Measurements from ENCODE around the gene HIPK2. TPM values are rescaled to one million over a fixed set of nuclear protein-coding genes. Genes with fewer than 3 reads are reported as not detected.

The HIPK2 gene
- polyA plus RNA-seq, 3 donors = 1.6 to 12.1 (median 3.0) TPM

DNA sequence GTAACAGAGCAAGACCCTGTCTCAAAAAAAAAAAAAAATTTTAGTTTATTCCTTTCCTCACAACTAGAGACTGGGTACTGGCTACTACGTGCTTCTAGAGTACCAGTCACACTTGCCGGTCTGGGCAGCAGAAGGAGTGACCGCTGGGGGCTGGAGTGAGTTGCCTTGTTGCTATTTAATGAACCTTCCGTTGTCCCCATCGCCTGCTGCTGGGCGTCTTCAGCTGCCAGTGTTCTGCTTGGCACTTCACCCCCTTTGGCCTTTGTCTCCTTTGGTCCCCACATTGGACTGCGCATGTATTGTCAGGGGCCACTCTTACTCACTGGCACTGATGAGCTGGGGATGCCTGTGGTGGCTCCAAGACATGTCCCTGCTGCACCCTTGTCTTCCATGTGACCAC is 143.7 kb downstream of the HIPK2 start:
- Histone ChIP-seq H3K4me2 (replicated peaks; ENCODE audit: extremely low read depth, low read length, poor library complexity, severe bottlenecking) (no peak overlapping the region), H3K27ac (ENCODE audit: low read depth in 1 of 2, low read length in 2 of 2) (no peak overlapping the region), H3K36me3 (replicated peaks in 1 of 2; ENCODE audit: control insufficient read depth in 1 of 2, insufficient read depth in 2 of 2, low read length in 2 of 2) (peaks cover 38 to 87% of the 10 kb centered on the region in 2 donors), H2AFZ (ENCODE audit: insufficient read depth, low read depth, low read length, poor library complexity, severe bottlenecking) (no peak overlapping the region), H3K27me3 (ENCODE audit: control insufficient read depth in 2 of 2, insufficient read depth in 2 of 2, low read length in 2 of 2) (no peaks in the 10 kb centered on the region), H3K79me2 (ENCODE audit: insufficient read depth, low read length) (peaks cover 32% of the 10 kb centered on the region), H3K4me3 (replicated peaks in 1 of 3; ENCODE audit: low read depth in 2 of 3, low read length in 3 of 3) (no peak overlapping the region), H4K20me1 (ENCODE audit: insufficient read depth, low read length) (peaks cover 75% of the 10 kb centered on the region), H3K9ac (ENCODE audit: insufficient read depth, low read length, poor library complexity, severe bottlenecking) (no peak overlapping the region), H3K9me3 (replicated peaks in 1 of 2; ENCODE audit: control insufficient read depth in 1 of 2, insufficient read depth in 1 of 2, low read length in 2 of 2) (no peaks in the 10 kb centered on the region), H3K4me1 (ENCODE audit: control insufficient read depth in 1 of 2, insufficient read depth in 2 of 2, low read length in 2 of 2) (peaks cover 0 to 6% of the 10 kb centered on the region in 2 donors)
- intact Hi-C loops (cut with micrococcal nuclease) = no loop called here
- Mint-ChIP-seq H3K4me3 (no peak overlapping the region), H3K27ac (peak overlapping the region in 1 of 7 donors; percentile 63), H3K36me3 (peaks cover 76% of the 10 kb centered on the region in 2 donors), H3K9me3 (peaks cover 0 to 5% (median 0%) of the 10 kb centered on the region in 7 donors), H3K27me3 (ENCODE audit: low read depth in 3 of 3) (no peaks in the 10 kb centered on the region), H3K4me1 (peaks cover 32% of the 10 kb centered on the region)
- 100% methylated on average over 4 of the region's 7 CpGs for WGBS (ENCODE audit: insufficient coverage)
- TF ChIP-seq, protein P1, sequence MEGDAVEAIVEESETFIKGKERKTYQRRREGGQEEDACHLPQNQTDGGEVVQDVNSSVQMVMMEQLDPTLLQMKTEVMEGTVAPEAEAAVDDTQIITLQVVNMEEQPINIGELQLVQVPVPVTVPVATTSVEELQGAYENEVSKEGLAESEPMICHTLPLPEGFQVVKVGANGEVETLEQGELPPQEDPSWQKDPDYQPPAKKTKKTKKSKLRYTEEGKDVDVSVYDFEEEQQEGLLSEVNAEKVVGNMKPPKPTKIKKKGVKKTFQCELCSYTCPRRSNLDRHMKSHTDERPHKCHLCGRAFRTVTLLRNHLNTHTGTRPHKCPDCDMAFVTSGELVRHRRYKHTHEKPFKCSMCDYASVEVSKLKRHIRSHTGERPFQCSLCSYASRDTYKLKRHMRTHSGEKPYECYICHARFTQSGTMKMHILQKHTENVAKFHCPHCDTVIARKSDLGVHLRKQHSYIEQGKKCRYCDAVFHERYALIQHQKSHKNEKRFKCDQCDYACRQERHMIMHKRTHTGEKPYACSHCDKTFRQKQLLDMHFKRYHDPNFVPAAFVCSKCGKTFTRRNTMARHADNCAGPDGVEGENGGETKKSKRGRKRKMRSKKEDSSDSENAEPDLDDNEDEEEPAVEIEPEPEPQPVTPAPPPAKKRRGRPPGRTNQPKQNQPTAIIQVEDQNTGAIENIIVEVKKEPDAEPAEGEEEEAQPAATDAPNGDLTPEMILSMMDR (IDR thresholded peaks at IDR 0.05) = no peak
- DNase-seq = no peak

DNA sequence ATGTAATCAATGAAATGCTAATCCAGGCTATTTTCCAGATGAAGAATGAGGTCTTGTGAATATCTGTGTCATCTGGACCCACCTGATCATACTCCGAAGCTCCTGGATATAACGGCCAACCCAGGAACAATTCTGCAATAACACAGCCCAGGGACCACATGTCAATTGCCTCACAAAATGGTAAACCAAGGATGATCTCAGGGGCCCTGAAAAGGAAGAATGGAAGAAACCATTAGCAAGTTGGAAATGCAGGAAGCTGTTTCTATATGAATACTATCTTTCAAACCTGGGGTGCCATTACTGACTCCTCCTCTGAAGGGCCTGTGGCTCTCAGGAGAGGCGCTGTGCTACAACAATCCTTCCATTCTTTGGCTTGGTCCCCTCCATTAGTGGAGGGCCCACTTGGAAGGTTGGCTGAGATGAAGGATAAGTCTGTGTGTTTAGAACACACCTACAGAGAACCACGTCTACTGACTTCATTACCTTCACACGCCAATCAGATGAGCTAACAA is 146.2 kb downstream of the HIPK2 start:
- Histone ChIP-seq H3K79me2 (ENCODE audit: insufficient read depth, low read length) (peaks cover 11% of the 10 kb centered on the region), H2AFZ (ENCODE audit: insufficient read depth, low read depth, low read length, poor library complexity, severe bottlenecking) (no peak overlapping the region), H3K9me3 (replicated peaks in 1 of 2; ENCODE audit: control insufficient read depth in 1 of 2, insufficient read depth in 1 of 2, low read length in 2 of 2) (no peaks in the 10 kb centered on the region), H3K27me3 (ENCODE audit: control insufficient read depth in 2 of 2, insufficient read depth in 2 of 2, low read length in 2 of 2) (no peaks in the 10 kb centered on the region), H3K4me2 (replicated peaks; ENCODE audit: extremely low read depth, low read length, poor library complexity, severe bottlenecking) (no peak overlapping the region), H3K36me3 (replicated peaks in 1 of 2; ENCODE audit: control insufficient read depth in 1 of 2, insufficient read depth in 2 of 2, low read length in 2 of 2) (peaks cover 49 to 97% of the 10 kb centered on the region in 2 donors), H3K9ac (ENCODE audit: insufficient read depth, low read length, poor library complexity, severe bottlenecking) (no peak overlapping the region), H3K4me3 (replicated peaks in 1 of 3; ENCODE audit: low read depth in 2 of 3, low read length in 3 of 3) (no peak overlapping the region), H3K27ac (ENCODE audit: low read depth in 1 of 2, low read length in 2 of 2) (no peak overlapping the region), H3K4me1 (ENCODE audit: control insufficient read depth in 1 of 2, insufficient read depth in 2 of 2, low read length in 2 of 2) (peaks cover 24 to 26% of the 10 kb centered on the region in 2 donors), H4K20me1 (ENCODE audit: insufficient read depth, low read length) (peaks cover 66% of the 10 kb centered on the region)
- intact Hi-C loops (cut with micrococcal nuclease) = no loop called here
- no peak for DNase-seq
- Mint-ChIP-seq H3K4me1 (peaks cover 46% of the 10 kb centered on the region), H3K27me3 (ENCODE audit: low read depth in 3 of 3) (no peaks in the 10 kb centered on the region), H3K36me3 (peaks cover 77 to 81% of the 10 kb centered on the region in 2 donors), H3K4me3 (no peak overlapping the region), H3K27ac (peak overlapping the region in 2 of 7 donors; percentile 18 to 43), H3K9me3 (no peaks in the 10 kb centered on the region)
- TF ChIP-seq, protein P1 (IDR thresholded peaks at IDR 0.05) = no peak
- no CpG with 5 or more reads among the region's 5 CpGs for WGBS (ENCODE audit: insufficient coverage)

Data from CD14-positive monocyte (primary cell).